Measurements from ENCODE around the gene MRPL52.

Gene MRPL52

DNA sequence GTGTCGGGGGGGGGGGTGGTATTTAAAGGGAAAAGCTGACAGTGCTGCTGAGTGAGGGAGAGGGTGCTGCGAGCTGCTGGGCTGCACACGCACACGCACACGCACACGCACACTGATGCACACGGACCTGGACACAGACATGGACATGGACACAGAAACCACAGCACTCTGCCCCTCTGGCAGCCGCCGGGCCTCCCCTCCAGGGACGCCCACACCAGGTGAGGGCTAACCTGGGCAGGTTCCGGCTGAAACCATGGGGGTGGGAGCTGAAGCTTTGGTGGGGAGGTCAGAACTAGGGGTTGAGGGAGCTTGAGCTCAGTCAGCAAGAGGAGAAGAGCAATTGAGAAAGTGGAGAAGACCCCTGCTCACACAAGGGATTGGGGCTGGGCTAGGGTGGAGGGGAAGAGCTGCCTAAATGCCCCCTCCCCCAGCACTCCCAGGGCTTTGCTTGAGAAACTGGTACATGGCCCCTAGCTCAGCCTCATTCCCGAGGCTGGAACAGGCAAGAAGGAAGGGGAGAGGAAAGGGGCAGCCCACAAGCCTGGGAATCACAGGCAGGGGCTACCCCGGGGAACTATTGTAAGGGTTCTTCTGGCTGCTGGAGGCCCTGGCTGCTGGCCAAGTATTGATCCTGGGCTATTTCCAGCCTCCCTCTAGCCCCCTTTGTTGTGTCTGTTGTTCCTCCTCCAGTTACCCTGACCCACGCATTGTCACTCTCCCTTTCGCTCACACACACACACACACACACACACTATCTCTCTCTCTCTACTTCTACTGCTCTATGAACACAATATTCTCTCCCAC, 53.7 kb downstream of the MRPL52 start, which contains the start of gene REM2:
REM2 (plus strand) TSS at position 50 of the 804 bp plus-strand sequence; CDS start at position 116, 66 bp downstream.
- DNase-seq (ENCODE audit: low read depth) = no peak

- DNase-seq (ENCODE audit: low read depth) = no peak
These were observed 54.5 kb downstream of the MRPL52 start for GRCh38 chr14:22884076-22884737.
